Hematopoietic multipotent progenitor cell (in vitro differentiated cells): ENCODE data around the gene ZFP57. TPM values are rescaled to one million over a fixed set of nuclear protein-coding genes. Genes with fewer than 3 reads are reported as not detected.
"Not testable (repeated sequence)": the region's sequence is repeated elsewhere in the genome, so short reads cannot be mapped to it uniquely, and the experiment has no call there.

ENCODE experiments used
- DNase-seq, 3 donors: peaks; one replicate each; pipeline ENCODE4 v3.0.0-alpha.2; 2011 to 2015; ENCODE audit warnings: low read depth in 2 of 3, low spot score in 2 of 3
- total RNA-seq: library from RNA; depleted of rRNA; stranded (reverse); fragments of >200 nt; gene quantifications from one replicate; pipeline ENCODE4 v1.2.3, GENCODE V29; 2012

The ZFP57 gene
- total RNA-seq, 1 donor, result 1.9 TPM

DNA sequence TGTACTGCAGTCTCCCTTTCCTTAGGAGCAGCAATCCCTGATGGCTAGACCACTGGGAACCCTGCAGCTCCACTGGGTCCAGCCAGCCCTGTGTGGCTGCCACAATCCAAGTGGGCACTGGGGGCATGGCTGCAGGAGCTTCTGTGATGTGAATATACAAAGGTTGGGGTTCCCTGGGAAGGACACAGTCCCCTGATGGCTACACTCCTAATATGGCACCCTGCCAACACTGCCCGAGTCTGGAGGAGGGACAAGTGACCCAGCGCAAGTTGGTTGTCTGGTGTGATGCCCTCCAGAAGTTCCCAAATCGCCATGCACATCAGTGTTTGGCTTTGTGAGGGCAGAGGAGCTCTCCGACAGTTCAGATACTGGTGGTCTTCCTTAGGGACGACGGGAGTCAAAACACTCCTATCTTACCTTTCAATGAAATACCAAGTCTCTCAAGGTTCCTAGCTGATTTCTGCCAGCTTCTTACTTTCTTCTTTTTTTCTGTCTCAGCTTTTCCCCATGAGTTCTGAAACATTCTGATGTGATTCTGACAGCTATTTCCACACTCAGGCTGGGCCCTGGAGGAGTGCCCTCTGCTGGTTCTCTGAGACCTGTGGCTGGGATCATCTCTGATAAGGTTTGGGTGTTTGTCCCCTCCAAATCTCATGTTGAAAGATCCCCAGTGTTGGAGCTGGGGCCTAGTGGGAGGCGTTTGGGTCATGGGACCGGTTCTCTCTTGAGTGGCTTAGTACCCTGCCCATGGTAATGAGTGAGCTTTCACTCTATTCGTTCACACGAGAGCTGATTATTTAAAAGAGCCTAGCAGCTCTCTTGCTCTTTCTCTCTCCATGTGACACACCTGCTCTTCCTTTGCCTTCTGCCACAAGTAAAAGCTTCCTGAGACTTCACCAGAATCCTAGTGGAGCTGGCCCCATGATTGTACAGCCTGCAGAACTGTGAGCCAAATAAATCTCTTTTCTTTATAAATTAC, 15.5 kb upstream of the ZFP57 start:
- peak in 1 of 3 donors; percentile 57 for DNase-seq

GRCh38 chr6:29694637-29695036, 13.7 kb upstream of the ZFP57 start:
- peak in 1 of 3 donors; percentile 31 for DNase-seq

DNA sequence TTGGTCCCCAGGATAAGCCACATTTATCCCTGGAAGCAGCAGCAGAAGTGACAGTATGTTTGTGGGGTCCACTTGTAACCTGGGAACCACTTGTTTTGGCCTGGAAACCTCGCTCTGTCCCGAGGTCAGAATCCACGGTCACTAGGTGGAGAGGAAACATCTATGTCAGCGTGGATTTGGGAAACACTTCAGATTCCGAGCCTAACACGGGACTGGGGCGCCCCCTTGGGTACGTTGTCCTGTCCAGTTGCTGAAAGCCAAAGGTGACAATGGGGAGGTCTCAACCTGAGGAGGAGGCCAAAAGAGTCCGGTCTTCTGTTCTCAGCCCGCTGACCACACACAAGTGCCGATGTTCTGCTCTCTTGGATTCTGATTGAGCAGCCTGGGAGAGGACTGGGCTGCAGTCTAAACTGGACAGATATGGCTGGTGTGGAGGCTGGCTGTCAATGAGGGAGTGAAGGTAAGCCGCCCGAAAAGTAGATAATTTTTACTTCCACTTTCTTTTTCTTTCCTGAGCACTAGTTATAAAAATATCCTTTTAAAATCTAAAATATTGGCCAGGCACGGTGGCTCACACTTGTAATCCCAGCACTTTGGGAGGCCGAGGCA, 4.9 kb upstream of the ZFP57 start:
- DNase-seq, result no peak

DNA sequence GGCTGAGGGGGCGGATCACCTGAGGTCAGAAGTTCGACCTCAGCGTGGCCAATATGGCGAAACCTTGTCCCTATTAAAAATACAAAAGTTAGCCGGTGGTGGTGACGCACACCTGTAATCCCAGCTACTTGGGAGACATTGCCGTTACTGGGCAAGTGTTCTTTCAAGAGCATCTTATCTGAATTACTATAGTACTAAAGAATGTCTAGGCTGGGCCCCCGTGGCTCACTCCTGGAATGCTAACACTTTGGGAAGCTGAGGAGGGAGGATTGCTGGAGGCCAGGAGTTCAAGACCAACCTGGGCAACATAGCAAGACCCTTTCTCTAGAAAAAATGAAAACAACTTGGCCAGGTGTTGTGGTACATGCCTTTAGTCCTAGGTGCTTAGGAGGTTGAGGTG, 859 bp upstream of the ZFP57 start:
- no peak for DNase-seq

DNA sequence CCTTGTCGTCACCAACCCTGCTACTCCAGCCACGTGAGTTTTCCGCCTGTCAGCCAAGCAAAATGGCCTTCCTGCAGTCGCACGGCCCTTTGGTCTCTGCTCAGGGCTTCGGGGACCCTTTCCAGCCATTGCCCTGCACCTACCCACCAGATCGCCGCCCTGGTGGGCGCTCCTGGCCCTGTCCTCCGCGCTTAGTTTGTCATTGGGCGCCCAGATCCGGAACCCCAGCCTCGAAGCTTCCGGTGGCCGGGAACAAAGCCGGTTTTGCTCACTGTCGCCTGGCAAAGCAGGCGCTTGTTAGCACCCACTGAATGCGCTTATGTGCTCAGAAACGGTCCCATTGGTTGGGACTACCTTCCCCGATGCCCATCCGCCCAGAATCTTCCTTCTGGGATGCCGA, 536 bp downstream of the ZFP57 start:
- no peak for DNase-seq

DNA sequence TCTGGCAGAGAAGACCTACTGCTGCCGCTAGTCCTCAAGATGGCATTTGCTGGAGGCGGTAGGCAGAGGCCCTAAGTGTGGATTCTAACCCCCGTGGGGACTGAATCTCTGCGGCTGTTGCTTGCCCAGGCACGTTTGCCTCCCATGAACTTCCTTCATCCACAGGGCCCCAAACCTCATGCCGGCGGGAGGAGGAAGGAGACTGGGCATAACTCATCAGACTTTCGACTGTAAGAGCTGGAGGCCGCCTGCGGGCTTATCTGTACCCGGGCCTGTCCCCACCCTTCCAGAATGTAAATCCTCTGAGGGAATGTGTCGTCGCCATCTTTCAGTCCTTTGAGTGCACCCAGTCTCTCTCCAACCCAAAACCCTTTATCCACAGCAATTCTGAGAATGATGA, 990 bp downstream of the ZFP57 start:
- DNase-seq, result no peak

GRCh38 chr6:29678114-29678513, 2.8 kb downstream of the ZFP57 start:
- no peak for DNase-seq

GRCh38 chr6:29676981-29677601, 3.9 kb downstream of the ZFP57 start:
- DNase-seq, result peak in 1 of 3 donors; percentile 22

- DNase-seq, result no peak
These were observed 5.4 kb downstream of the ZFP57 start for GRCh38 chr6:29675561-29675960.

- no peak for DNase-seq
These were observed 6.9 kb downstream of the ZFP57 start for GRCh38 chr6:29674008-29674407.

DNA sequence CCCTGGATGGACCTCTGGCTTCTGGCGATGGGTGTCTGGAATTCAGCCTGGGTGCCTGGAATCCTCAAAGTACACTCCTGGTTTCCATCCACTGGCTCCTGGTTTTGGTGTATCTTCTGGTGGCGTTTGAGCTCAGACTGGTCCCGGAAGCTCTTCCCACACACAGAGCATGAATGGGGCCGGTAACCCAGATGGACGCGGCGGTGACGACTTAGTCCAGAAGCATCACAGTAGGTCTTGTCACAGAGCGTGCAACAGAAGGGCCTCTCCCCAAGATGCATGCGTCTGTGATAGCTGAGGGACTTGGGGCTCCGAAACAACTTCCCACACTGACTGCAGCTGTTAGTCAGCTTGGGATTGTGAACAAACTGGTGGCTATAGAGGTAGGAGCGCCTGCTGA, 7.8 kb downstream of the ZFP57 start:
- DNase-seq, result no peak

- not testable (repeated sequence) for DNase-seq
These were observed 8.8 kb downstream of the ZFP57 start for GRCh38 chr6:29672116-29672515.

- no peak for DNase-seq
These were observed 9.9 kb downstream of the ZFP57 start for GRCh38 chr6:29671026-29671425.

DNA sequence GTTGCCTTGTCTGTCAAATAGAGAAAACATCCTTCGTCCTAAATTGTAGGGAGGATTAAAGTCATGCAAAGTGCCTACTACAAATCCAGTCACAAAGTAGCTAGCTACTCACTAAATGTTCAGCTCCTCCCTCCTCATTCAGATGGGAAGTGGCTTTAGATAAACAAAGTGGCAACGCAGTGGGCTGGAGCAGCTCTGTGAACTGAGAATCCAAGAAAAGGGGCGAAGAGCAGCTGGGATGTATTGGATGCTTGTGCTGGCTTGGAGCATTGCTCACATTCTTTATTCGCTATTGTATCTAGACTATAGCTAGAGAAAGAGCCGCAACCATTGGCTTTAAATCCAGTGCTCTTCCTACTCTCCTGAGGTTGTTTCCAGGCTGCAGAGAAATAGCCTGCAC, 13.8 kb downstream of the ZFP57 start:
- no peak for DNase-seq

DNA sequence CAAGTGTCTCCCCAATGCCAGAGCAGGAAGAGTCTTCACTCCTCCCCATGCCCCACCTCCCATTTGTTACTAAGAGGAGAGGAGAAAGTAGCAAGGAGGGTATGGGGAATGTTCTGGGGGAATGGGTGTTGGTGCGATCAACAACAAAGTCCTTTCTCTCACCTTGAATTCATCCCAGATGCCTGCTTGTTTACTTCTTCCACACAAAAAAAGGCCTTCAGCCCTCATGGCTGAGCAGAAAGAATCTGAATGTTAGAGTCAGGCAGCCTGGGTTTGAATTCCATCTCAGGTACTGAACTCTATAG, 14.2 kb downstream of the ZFP57 start:
- no peak for DNase-seq

DNA sequence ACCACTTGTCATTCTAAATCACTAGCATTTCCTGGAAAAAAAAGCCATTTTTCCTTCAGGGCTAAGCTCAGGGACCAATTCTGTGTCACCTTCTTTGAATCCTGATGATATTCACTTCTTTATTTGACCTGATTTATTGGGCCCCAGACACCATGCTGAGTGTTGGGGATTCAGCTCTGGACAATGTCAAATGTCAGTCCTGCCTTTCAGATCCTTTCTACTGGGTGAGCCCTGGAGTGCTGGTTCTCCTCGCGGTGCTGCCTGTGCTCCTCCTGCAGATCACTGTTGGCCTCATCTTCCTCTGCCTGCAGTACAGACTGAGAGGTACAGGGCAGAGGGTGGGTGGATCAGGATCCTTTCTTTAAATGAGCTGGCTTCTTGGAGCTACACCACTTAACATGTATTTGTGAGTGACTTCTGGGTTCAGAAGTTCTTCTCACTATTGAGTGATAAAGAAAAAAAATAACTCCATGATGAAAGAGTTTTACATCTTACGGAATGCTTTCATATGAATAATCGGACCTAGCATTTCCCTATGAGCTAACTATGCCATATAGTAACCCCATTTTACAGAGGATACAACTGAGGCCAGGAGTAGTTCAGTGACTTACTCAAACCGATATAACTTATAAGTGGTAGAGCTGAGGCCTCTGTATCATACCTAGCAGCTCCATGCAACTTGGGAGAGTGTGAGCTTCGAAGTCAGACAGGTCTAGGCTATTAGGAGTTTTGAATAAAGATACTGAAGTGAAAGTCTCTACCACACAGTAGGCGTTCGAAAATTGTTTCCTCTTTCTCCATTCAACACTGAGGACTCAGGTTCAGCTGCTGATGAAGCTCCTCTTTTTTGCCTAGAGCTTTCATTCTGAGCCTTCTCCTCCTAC, 14.8 kb downstream of the ZFP57 start:
- DNase-seq, result no peak

- no peak for DNase-seq
These were observed 17.5 kb downstream of the ZFP57 start for GRCh38 chr6:29663300-29664042.

- DNase-seq, result not testable (repeated sequence)
These were observed 19.3 kb downstream of the ZFP57 start for GRCh38 chr6:29661502-29662141.

DNA sequence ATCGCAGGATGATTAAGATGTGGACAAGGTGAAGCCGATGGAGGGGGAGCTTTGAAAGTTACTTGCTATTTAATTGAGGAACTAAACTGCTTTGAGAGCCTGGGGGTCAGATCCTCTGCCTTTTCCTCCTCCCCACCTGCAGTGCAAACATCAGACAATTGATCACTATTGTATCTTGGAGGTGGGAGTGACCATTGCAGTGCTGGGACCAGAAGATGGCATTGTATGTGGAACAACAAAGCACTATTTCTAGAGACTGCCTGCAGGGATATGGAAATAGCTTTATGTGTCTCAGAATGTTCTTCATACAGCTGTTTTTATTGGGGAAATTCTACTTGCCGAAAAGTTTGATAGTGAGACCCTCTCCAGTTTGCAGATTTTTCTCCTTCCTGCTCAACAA, 19.9 kb downstream of the ZFP57 start:
- DNase-seq, result no peak

- no peak for DNase-seq
These were observed 24.2 kb downstream of the ZFP57 start, which contains the start of gene MOG for GRCh38 chr6:29656798-29657197. TSS of gene MOG (plus strand) at chr6:29657092. CDS start at chr6:29657210, 118 bp downstream.
